Bronchial epithelial cell (primary cell): ENCODE results near the gene FCGR2B. TPM values are rescaled to one million over a fixed set of nuclear protein-coding genes. Genes with fewer than 3 reads are reported as not detected.
A peak's percentile ranks its signal among the peaks of the same experiment; 100 is the strongest.

Experiments used
- DNase-seq: peaks from one replicate; pipeline ENCODE4 v3.0.0-alpha.2; 2010; ENCODE audit warnings: low read depth
- FAIRE-seq: peaks from 2 replicates; lab custom pipeline; 2011; peaks lifted over from hg19 to GRCh38; lab: Jason Lieb, UNC
- H3K27me3 ChIP-seq: 2 replicates; pipeline ENCODE4 v1.5.1; 2011; ENCODE audit warnings: low read length; ENCODE audit not compliant: control insufficient read depth, insufficient read depth
- H3K36me3 ChIP-seq: 2 replicates; pipeline ENCODE4 v1.5.1; 2011; ENCODE audit warnings: low read length; ENCODE audit not compliant: control insufficient read depth, insufficient read depth
- H3K4me3 ChIP-seq: 2 replicates; pipeline ENCODE4 v1.5.1; 2011; ENCODE audit warnings: mild to moderate bottlenecking, low read depth, low read length, control low read depth
- CTCF ChIP-seq: IDR thresholded peaks from 2 replicates; pipeline ENCODE4 v1.5.1; 2011; ENCODE audit warnings: mild to moderate bottlenecking, moderate library complexity, low read length, control low read depth, inconsistent platforms; ENCODE audit not compliant: insufficient read depth, severe bottlenecking
- total RNA-seq: library from RNA; depleted of rRNA; stranded (reverse); fragments of >200 nt; gene quantifications from 2 replicates; pipeline ENCODE4 v1.2.1, GENCODE V29; 2014

Gene FCGR2B
- total RNA-seq, 1 donor from 2014 or later, result not detected

- TF ChIP-seq CTCF, result no peak
- DNase-seq (no peak), FAIRE-seq (no peak)
- Histone ChIP-seq H3K36me3 (no peaks in the 10 kb centered on the region), H3K27me3 (no peaks in the 10 kb centered on the region), H3K4me3 (peak overlapping the region; percentile 65)
These were observed 63.7 kb downstream of the FCGR2B start for GRCh38 chr1:161726473-161727255.

- no peak for DNase-seq
- H3K4me3 ChIP-seq, result peak overlapping the region; percentile 65
- FAIRE-seq, result no peak
These were observed 64.4 kb downstream of the FCGR2B start for GRCh38 chr1:161727256-161727924.

More at GRCh38 chr1:161727256-161727924, 64.4 kb downstream of the FCGR2B start:
- TF ChIP-seq CTCF, result no peak
- Histone ChIP-seq H3K27me3 (no peaks in the 10 kb centered on the region), H3K36me3 (no peaks in the 10 kb centered on the region)

Other genes starting within 250 kb of the FCGR2B start
- gene FCGR2A, start 157.7 kb upstream of the FCGR2B start, total RNA-seq, result not detected in 2 replicates
- gene HSPA6, start 138.6 kb upstream of the FCGR2B start, total RNA-seq, result 1.6 and 1.7 TPM in 2 replicates
- not detected in 2 replicates for gene FCGR3A, start 113.3 kb upstream of the FCGR2B start, total RNA-seq
- not detected in 2 replicates for gene FCGR3B, start 32.0 kb upstream of the FCGR2B start, total RNA-seq
- under 0.01 and 0.26 TPM in 2 replicates for gene FCRLA, start 44.1 kb downstream of the FCGR2B start, total RNA-seq
- 0.26 and 1.0 TPM in 2 replicates for gene FCRLB, start 58.4 kb downstream of the FCGR2B start, total RNA-seq
- 45.6 and 61.9 TPM in 2 replicates for gene DUSP12, start 86.6 kb downstream of the FCGR2B start, total RNA-seq
- gene ATF6, start 103.2 kb downstream of the FCGR2B start, total RNA-seq, result 25.3 and 31.5 TPM in 2 replicates